D721Med (cell line): ENCODE data around the gene GAPVD1.
"Not testable (repeated sequence)": the region's sequence is repeated elsewhere in the genome, so short reads cannot be mapped to it uniquely, and the experiment has no call there.

Experiments
- DNase-seq: peaks from one replicate; pipeline ENCODE4 v3.0.0; 2011; ENCODE audit warnings: low spot score; ENCODE audit not compliant: insufficient read length
- FAIRE-seq: peaks from 2 replicates; lab custom pipeline; 2011; peaks lifted over from hg19 to GRCh38; lab: Jason Lieb, UNC
- CTCF ChIP-seq: IDR thresholded peaks from 2 replicates; pipeline ENCODE4 v1.5.1; 2012; ENCODE audit warnings: mild to moderate bottlenecking, control low read depth; ENCODE audit not compliant: insufficient read depth; ENCODE audit errors: missing control alignments

The GAPVD1 gene

DNA sequence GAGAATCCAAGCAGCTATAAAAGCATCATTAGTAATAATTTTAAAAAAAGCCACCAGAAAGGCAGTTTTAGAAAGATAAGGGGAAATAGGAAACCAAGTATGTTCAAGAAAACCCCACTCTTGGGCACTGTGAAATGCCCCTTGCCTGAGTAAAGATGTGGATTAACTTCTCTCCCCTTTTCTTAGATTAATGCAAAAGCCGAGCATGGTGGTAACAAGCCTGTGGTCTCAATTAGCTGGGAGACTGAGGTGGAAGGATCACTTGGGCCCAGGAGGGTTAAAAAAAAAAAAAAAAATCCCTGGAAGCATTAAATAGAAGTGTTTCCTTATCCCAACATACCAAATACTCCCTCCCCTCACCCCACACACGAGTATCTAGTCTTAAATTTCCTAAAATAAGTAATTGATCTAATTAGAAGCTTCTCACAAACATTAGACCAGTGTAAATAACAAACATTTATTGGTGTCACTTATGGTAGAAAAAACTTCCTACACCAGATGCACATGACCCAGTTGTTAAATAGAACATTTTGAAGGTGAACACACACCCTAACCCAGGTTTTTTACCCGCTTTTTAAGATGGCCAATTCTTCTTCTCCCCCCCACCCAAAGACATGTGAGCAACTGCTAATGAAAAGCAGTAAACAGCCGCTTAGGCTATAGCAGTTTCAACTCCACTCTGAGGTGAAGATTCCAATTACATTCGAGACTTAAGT, 25.7 kb upstream of the GAPVD1 start:
- no peak for TF ChIP-seq CTCF
- FAIRE-seq (no peak), DNase-seq (no peak)

GRCh38 chr9:125236520-125237159, 25.0 kb upstream of the GAPVD1 start:
- FAIRE-seq, DNase-seq: not testable (repeated sequence)

- no peak for DNase-seq
Measured at GRCh38 chr9:125238127-125238914, 23.3 kb upstream of the GAPVD1 start.

GRCh38 chr9:125238915-125239446, 22.6 kb upstream of the GAPVD1 start:
- TF ChIP-seq CTCF: no peak
- FAIRE-seq (no peak), DNase-seq (no peak)

More at GRCh38 chr9:125238127-125238914, 23.3 kb upstream of the GAPVD1 start:
- FAIRE-seq: no peak
- TF ChIP-seq CTCF: no peak

GRCh38 chr9:125239631-125240597, 21.7 kb upstream of the GAPVD1 start:
- no peak for FAIRE-seq

GRCh38 chr9:125240649-125240999, 21.0 kb upstream of the GAPVD1 start:
- FAIRE-seq: no peak
- TF ChIP-seq CTCF: no peak
- DNase-seq: no peak

More at GRCh38 chr9:125239631-125240597, 21.7 kb upstream of the GAPVD1 start:
- no peak for TF ChIP-seq CTCF
- no peak for DNase-seq
